IMR-90 (cell line): Measurements from ENCODE around the gene HSD17B14. TPM values are rescaled to one million over a fixed set of nuclear protein-coding genes. Genes with fewer than 3 reads are reported as not detected.

ENCODE experiments used
- ATAC-seq: fragments of 200-7000 bp; cut with Tn5 transposase; 2 replicates; pipeline ENCODE4 v1.9.1; 2020; ENCODE audit warnings: low read depth, mild to moderate bottlenecking, moderate library complexity
- BruUV-seq: library from RNA; stranded (reverse); fragments of 400-500 nt; replicated peaks from 2 replicates; lab custom pipeline; 2021; lab: Mats Ljungman, UMichigan
- CTCF ChIA-PET: fragments of 300-600 bp; formaldehyde crosslinking; extraction: SDS; loops from one replicate; lab custom pipeline; 2021; ENCODE audit warnings: antibody characterized with exemption; lab: Yijun Ruan, JAX
- POLR2A ChIA-PET: fragments of 300-600 bp; sonication (Branson Sonifier 250); formaldehyde crosslinking; loops from one replicate; lab custom pipeline; 2022; ENCODE audit warnings: antibody characterized with exemption; ENCODE audit not compliant: unreplicated experiment; lab: Charles Lee
- DNase-seq: peaks from one replicate; pipeline ENCODE4 v3.0.0; 2013
- H2AFZ ChIP-seq: replicated peaks from 2 replicates; pipeline ENCODE3; 2013; ENCODE audit warnings: low read length, mild to moderate bottlenecking; ENCODE audit not compliant: poor library complexity
- H2AK5ac ChIP-seq: 2 replicates; pipeline ENCODE4 v1.6.1; 2013; ENCODE audit warnings: low read depth, low read length, inconsistent platforms
- H2AK9ac ChIP-seq: replicated peaks from 2 replicates; pipeline ENCODE3; 2013; ENCODE audit warnings: mild to moderate bottlenecking, low read depth, low read length, moderate library complexity; ENCODE audit not compliant: poor library complexity
- H2BK120ac ChIP-seq: 2 replicates; pipeline ENCODE4 v1.6.1; 2013; ENCODE audit warnings: low read depth, low read length, inconsistent platforms
- H2BK15ac ChIP-seq: 3 replicates; pipeline ENCODE4 v1.6.1; 2013; ENCODE audit warnings: low read depth, low read length, inconsistent platforms
- H2BK20ac ChIP-seq: 2 replicates; pipeline ENCODE4 v1.6.1; 2013; ENCODE audit warnings: low read depth, mild to moderate bottlenecking, inconsistent platforms, low read length, moderate library complexity
- H2BK5ac ChIP-seq: 2 replicates; pipeline ENCODE4 v1.6.1; 2013; ENCODE audit warnings: mild to moderate bottlenecking, low read depth, low read length, inconsistent platforms; ENCODE audit not compliant: poor library complexity, severe bottlenecking
- H3K14ac ChIP-seq: replicated peaks from 2 replicates; pipeline ENCODE4 v1.6.1; 2013; ENCODE audit warnings: low read depth, low read length, inconsistent platforms
- H3K18ac ChIP-seq: 2 replicates; pipeline ENCODE4 v1.6.1; 2013; ENCODE audit warnings: low read depth, low read length, control low read depth
- H3K23ac ChIP-seq: 2 replicates; pipeline ENCODE4 v1.6.1; 2013; ENCODE audit warnings: low read depth, low read length, inconsistent platforms
- H3K27ac ChIP-seq: 2 replicates; pipeline ENCODE4 v1.5.1; 2013; ENCODE audit warnings: mild to moderate bottlenecking, control low read depth, low read length; ENCODE audit not compliant: insufficient read depth
- H3K27me3 ChIP-seq: 2 replicates; pipeline ENCODE4 v1.6.1; 2013; ENCODE audit warnings: low read length; ENCODE audit not compliant: control insufficient read depth, insufficient read depth
- H3K36me3 ChIP-seq: 2 replicates; pipeline ENCODE4 v1.6.1; 2013; ENCODE audit warnings: low read length, mixed read lengths; ENCODE audit not compliant: control insufficient read depth, insufficient read depth
- H3K4ac ChIP-seq: 2 replicates; pipeline ENCODE4 v1.6.1; 2013; ENCODE audit warnings: low read depth, low read length, inconsistent platforms
- H3K4me1 ChIP-seq: 2 replicates; pipeline ENCODE4 v1.6.1; 2013; ENCODE audit warnings: low read length, mixed read lengths; ENCODE audit not compliant: control insufficient read depth, insufficient read depth
- H3K4me2 ChIP-seq: 2 replicates; pipeline ENCODE4 v1.6.1; 2013; ENCODE audit warnings: low read depth, mild to moderate bottlenecking, control low read depth, low read length, moderate library complexity
- H3K4me3 ChIP-seq: 2 replicates; pipeline ENCODE4 v1.5.1; 2013; ENCODE audit warnings: low read depth, mild to moderate bottlenecking, control low read depth, low read length, moderate library complexity; ENCODE audit not compliant: insufficient read depth
- H3K56ac ChIP-seq: 2 replicates; pipeline ENCODE4 v1.6.1; 2013; ENCODE audit warnings: low read length, inconsistent platforms; ENCODE audit not compliant: insufficient read depth; ENCODE audit errors: extremely low read depth
- H3K79me1 ChIP-seq, 2 experiments: 2 replicates each; pipeline ENCODE4 v1.6.1; 2013; ENCODE audit warnings: low read length in 2 of 2, inconsistent platforms in 1 of 2, low read depth in 1 of 2
- H3K9ac ChIP-seq: 2 replicates; pipeline ENCODE4 v1.6.1; 2013; ENCODE audit warnings: low read depth, low read length, control low read depth
- H3K9me1 ChIP-seq: 2 replicates; pipeline ENCODE4 v1.6.1; 2013; ENCODE audit warnings: low read length, inconsistent platforms; ENCODE audit not compliant: insufficient read depth
- H3K9me3 ChIP-seq: 2 replicates; pipeline ENCODE4 v1.6.1; 2013; ENCODE audit warnings: low read length; ENCODE audit not compliant: control insufficient read depth, insufficient read depth
- H4K20me1 ChIP-seq: 2 replicates; pipeline ENCODE4 v1.6.1; 2013; ENCODE audit warnings: low read length, inconsistent platforms; ENCODE audit not compliant: insufficient read depth
- H4K5ac ChIP-seq: 2 replicates; pipeline ENCODE4 v1.6.1; 2013; ENCODE audit warnings: mild to moderate bottlenecking, low read depth, low read length, control low read depth
- H4K8ac ChIP-seq, 2 experiments: 2 replicates each; pipeline ENCODE4 v1.6.1; 2013; ENCODE audit warnings: low read depth in 2 of 2, low read length in 2 of 2, control low read depth in 1 of 2, inconsistent platforms in 1 of 2
- H4K91ac ChIP-seq: 2 replicates; pipeline ENCODE4 v1.6.1; 2013; ENCODE audit warnings: low read depth, low read length, inconsistent platforms; ENCODE audit not compliant: insufficient read depth
- BHLHE40 ChIP-seq: fragments of 150-350 bp; IDR thresholded peaks from 2 replicates; pipeline ENCODE4 v1.6.1; 2016; ENCODE audit warnings: mild to moderate bottlenecking, low read depth, low read length
- CEBPB ChIP-seq: IDR thresholded peaks from 2 replicates; pipeline ENCODE4 v1.6.1; 2012; ENCODE audit warnings: low read depth, low read length, improper control_type of control experiment
- FOS ChIP-seq: fragments of 150-350 bp; IDR thresholded peaks from 2 replicates; pipeline ENCODE4 v1.6.1; 2016; ENCODE audit warnings: low read depth, low read length
- MAFK ChIP-seq: IDR thresholded peaks from 2 replicates; pipeline ENCODE4 v1.6.1; 2012; ENCODE audit warnings: low read depth, low read length, improper control_type of control experiment
- MAZ ChIP-seq: IDR thresholded peaks from 2 replicates; pipeline ENCODE4 v1.6.1; 2012; ENCODE audit warnings: low read depth, mild to moderate bottlenecking, low read length, improper control_type of control experiment, moderate library complexity, borderline replicate concordance
- NFE2L2 ChIP-seq: fragments of 150-350 bp; IDR thresholded peaks from 2 replicates; pipeline ENCODE4 v1.6.1; 2016; ENCODE audit warnings: low read depth, mild to moderate bottlenecking, low read length
- POLR2A ChIP-seq: IDR thresholded peaks from 2 replicates; pipeline ENCODE4 v1.6.1; 2012; ENCODE audit warnings: mild to moderate bottlenecking, low read depth, low read length
- RAD21 ChIP-seq: IDR thresholded peaks from 2 replicates; pipeline ENCODE4 v1.6.1; 2012; ENCODE audit warnings: low read length, improper control_type of control experiment
- RCOR1 ChIP-seq: IDR thresholded peaks from 2 replicates; pipeline ENCODE4 v1.6.1; 2012; ENCODE audit warnings: mild to moderate bottlenecking, low read length, improper control_type of control experiment; ENCODE audit not compliant: insufficient replicate concordance
- SMC3 ChIP-seq: fragments of 150-350 bp; IDR thresholded peaks from 2 replicates; pipeline ENCODE4 v1.6.1; 2016; ENCODE audit warnings: low read depth, mild to moderate bottlenecking, antibody characterized with exemption, low read length, moderate library complexity
- WGBS, 2 experiments: methylation state at CpG; one replicate each; pipeline versions ENCODE4 v1.1.5 to v1.1.7; 2013; ENCODE audit warnings: missing lambda C conversion rate in 2 of 2; ENCODE audit not compliant: insufficient read length in 1 of 2; ENCODE audit errors: extremely low coverage in 2 of 2; 5-methylcytosine and 5-hydroxymethylcytosine counted together
- dilution Hi-C: fragments of 300-500 bp; cut with HindIII; formaldehyde crosslinking; loops from one replicate; pipeline ENCODE4 v1.14.3; 2018; ENCODE audit warnings: low sequenced_read_pairs; ENCODE audit not compliant: unreplicated experiment
- in situ Hi-C: fragments of 300-500 bp; cut with MboI; formaldehyde crosslinking; loops from 3 replicates; pipeline ENCODE4 v1.14.3; 2019; ENCODE audit warnings: low sequenced_read_pairs, inconsistent platforms, mixed read lengths
- intact Hi-C: fragments of 100-400 bp; cut with micrococcal nuclease; formaldehyde crosslinking; loops from 2 replicates; pipeline ENCODE4 v1.10.0; 2022
- polyA plus RNA-seq, 3 experiments: library from polyadenylated mRNA; depleted of rRNA; stranded (reverse); fragments of >200 nt; gene quantifications; 2 replicates each; pipeline ENCODE4 v1.2.3, GENCODE V29; 2012; ENCODE audit warnings: low replicate concordance in 1 of 3
- total RNA-seq: library from RNA; depleted of rRNA; stranded (reverse); fragments of >200 nt; gene quantifications from 2 replicates; pipeline ENCODE4 v1.2.3, GENCODE V29; 2012
- TF ChIP-seq, protein P1 (sequence below): fragments of 150-350 bp; IDR thresholded peaks from 2 replicates; pipeline ENCODE4 v1.6.1; 2017; ENCODE audit warnings: mild to moderate bottlenecking, antibody characterized with exemption, low read length, low read depth
- TF ChIP-seq, protein P2 (sequence below): fragments of 150-350 bp; IDR thresholded peaks from 2 replicates; pipeline ENCODE4 v1.6.1; 2016; ENCODE audit warnings: low read depth, mild to moderate bottlenecking, low read length, moderate library complexity, borderline replicate concordance

HSD17B14 gene
- total and polyA plus RNA-seq, 2 of the 4 experiments (the other 2 are of a cell fraction), result 0.54 to 4.5 TPM

DNA sequence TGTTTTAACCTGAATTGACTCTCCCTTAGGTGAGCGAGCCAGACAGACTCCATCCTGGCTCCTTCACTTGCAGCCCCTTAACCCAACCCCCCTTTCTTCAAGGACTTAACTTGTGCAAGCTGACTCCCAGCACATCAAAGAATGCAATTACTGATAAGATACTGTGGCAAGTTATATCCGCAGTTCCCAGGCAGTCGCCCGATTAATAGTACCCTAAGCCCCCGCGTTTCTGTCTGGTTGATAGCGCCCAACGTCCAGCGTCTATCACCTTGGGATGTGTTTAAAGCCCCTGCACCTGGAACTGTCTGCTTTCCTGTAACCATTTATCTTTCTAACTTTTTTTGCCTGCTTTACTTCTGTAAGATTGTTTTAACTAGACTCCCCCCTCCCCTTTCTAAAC is 6.2 kb downstream of the HSD17B14 start:
- no peak overlapping the region for H3K4ac ChIP-seq
- H2BK20ac ChIP-seq, result no peak overlapping the region
- H2BK5ac ChIP-seq, result no peak overlapping the region
- CTCF ChIA-PET, result no interaction called here
- no TSS peak for BruUV-seq
- dilution Hi-C loops, result no loop called here
- no peaks in the 10 kb centered on the region for H4K20me1 ChIP-seq
- peaks cover 17% of the 10 kb centered on the region for H3K36me3 ChIP-seq
- TF ChIP-seq SMC3, result no peak
- no peak for TF ChIP-seq CEBPB
- TF ChIP-seq FOS, result no peak
- TF ChIP-seq, protein P1, sequence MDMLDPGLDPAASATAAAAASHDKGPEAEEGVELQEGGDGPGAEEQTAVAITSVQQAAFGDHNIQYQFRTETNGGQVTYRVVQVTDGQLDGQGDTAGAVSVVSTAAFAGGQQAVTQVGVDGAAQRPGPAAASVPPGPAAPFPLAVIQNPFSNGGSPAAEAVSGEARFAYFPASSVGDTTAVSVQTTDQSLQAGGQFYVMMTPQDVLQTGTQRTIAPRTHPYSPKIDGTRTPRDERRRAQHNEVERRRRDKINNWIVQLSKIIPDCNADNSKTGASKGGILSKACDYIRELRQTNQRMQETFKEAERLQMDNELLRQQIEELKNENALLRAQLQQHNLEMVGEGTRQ, result no peak
- no peak for TF ChIP-seq NFE2L2
- no peak for TF ChIP-seq MAZ
- no peak for TF ChIP-seq MAFK
- no peak for TF ChIP-seq RCOR1
- no peak for TF ChIP-seq POLR2A
- TF ChIP-seq RAD21, result no peak
- TF ChIP-seq, protein P2, sequence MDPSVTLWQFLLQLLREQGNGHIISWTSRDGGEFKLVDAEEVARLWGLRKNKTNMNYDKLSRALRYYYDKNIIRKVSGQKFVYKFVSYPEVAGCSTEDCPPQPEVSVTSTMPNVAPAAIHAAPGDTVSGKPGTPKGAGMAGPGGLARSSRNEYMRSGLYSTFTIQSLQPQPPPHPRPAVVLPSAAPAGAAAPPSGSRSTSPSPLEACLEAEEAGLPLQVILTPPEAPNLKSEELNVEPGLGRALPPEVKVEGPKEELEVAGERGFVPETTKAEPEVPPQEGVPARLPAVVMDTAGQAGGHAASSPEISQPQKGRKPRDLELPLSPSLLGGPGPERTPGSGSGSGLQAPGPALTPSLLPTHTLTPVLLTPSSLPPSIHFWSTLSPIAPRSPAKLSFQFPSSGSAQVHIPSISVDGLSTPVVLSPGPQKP, result no peak
- no peak for TF ChIP-seq BHLHE40
- no peak overlapping the region for H3K23ac ChIP-seq
- no peaks in the 10 kb centered on the region for H3K9me1 ChIP-seq
- H3K9me3 ChIP-seq, result no peaks in the 10 kb centered on the region
- H3K9ac ChIP-seq, result no peak overlapping the region
- DNase-seq (no peak), ATAC-seq (no peak)
- 65% methylated on average over 5 of the region's 9 CpGs; no CpG with 5 or more reads in 1 of the 2 experiments for WGBS, 2 experiments
- H4K5ac ChIP-seq, result no peak overlapping the region
- H3K4me1 ChIP-seq, result no peaks in the 10 kb centered on the region
- no peak overlapping the region for H2AK5ac ChIP-seq
- H3K14ac ChIP-seq, result no peak overlapping the region
- no peak overlapping the region for H3K18ac ChIP-seq
- POLR2A ChIA-PET, result no interaction called here
- H2BK15ac ChIP-seq, result no peak overlapping the region
- H3K4me2 ChIP-seq, result no peak overlapping the region
- H3K56ac ChIP-seq, result no peak overlapping the region
- no peaks in the 10 kb centered on the region for H3K27me3 ChIP-seq
- no peak overlapping the region for H3K27ac ChIP-seq
- H4K8ac ChIP-seq, result no peak overlapping the region
- no peak overlapping the region for H2AFZ ChIP-seq
- in situ Hi-C loops, result loop anchor here (10.0 kb wide), 1 partner anchor 185 kb away; the partner anchor contains the start of gene CA11
- no peaks in the 10 kb centered on the region for H3K79me1 ChIP-seq
- intact Hi-C loops, result no loop called here
- H3K4me3 ChIP-seq, result no peak overlapping the region
- H4K91ac ChIP-seq, result no peak overlapping the region
- H2AK9ac ChIP-seq, result no peak overlapping the region
- H2BK120ac ChIP-seq, result no peak overlapping the region
